K562 (cell line): ENCODE measurements around the gene MTG1. TPM values are rescaled to one million over a fixed set of nuclear protein-coding genes. Genes with fewer than 3 reads are reported as not detected.

ENCODE experiments used
- BCLAF1 ChIP-seq, 2 experiments: fragments of 450-650 bp in 1 of 2; IDR thresholded peaks; 2 replicates each; pipeline ENCODE4 v1.6.1; 2011 to 2017; ENCODE audit warnings: low read depth in 2 of 2, antibody characterized with exemption in 1 of 2, borderline replicate concordance in 1 of 2, low read length in 1 of 2, mild to moderate bottlenecking in 1 of 2, mixed read lengths in 1 of 2; ENCODE audit not compliant: control insufficient read depth in 1 of 2
- IRF9 ChIP-seq: fragments of 450-650 bp; IDR thresholded peaks from 2 replicates; pipeline ENCODE4 v1.6.1; 2016; ENCODE audit warnings: missing biosample characterization, missing genetic modification characterization
- TAF7 ChIP-seq: fragments of 450-650 bp; IDR thresholded peaks from 2 replicates; pipeline ENCODE4 v1.6.1; 2016; ENCODE audit warnings: missing genetic modification characterization, missing compliant biosample characterization
- ZNF740 ChIP-seq, 3 experiments: fragments of 200-800 bp in 1 of 3; sonication (Bioruptor generic) in 1 of 3; sonication (generic) in 1 of 3; formaldehyde crosslinking in 1 of 3; IDR thresholded peaks; 2 replicates each; pipeline versions ENCODE4 v1.6.1 to v1.8.0; 2016 to 2022; ENCODE audit warnings: mild to moderate bottlenecking in 2 of 3, missing compliant biosample characterization in 2 of 3, missing genetic modification characterization in 2 of 3, missing genetic modification reagents in 1 of 3
- ZNF778 ChIP-seq: fragments of 450-650 bp; formaldehyde crosslinking; IDR thresholded peaks from 2 replicates; pipeline ENCODE4 v1.4.0; 2020; ENCODE audit warnings: mild to moderate bottlenecking, moderate library complexity
- polyA plus RNA-seq, 8 experiments: library from polyadenylated mRNA; depleted of rRNA in 4 of 8; stranded (reverse) in 5 of 8; unstranded in 3 of 8; fragments of >200 nt; fragmentation: Nextera tagmentation in 2 of 8; fragmentation: Illumina TruSeq in 1 of 8; extraction: Ambion mirVana in 2 of 8; extraction: Trizol in 1 of 8; gene quantifications; 2 replicates each; pipeline versions ENCODE4 v1.2.1 to v1.2.3, GENCODE V29; 2011 to 2014; ENCODE audit warnings: inconsistent platforms in 1 of 8, missing spikeins in 1 of 8
- total RNA-seq, 7 experiments: library from RNA; depleted of rRNA in 6 of 7; stranded (reverse); fragments of >200 nt in 6 of 7; fragmentation: Illumina TruSeq in 2 of 7; extraction: Trizol in 2 of 7; gene quantifications; 2 replicates each; pipeline versions ENCODE4 v1.2.1 to v1.2.3, GENCODE V29; 2011 to 2021; ENCODE audit warnings: low replicate concordance in 1 of 7

MTG1 gene
- total and polyA plus RNA-seq, 9 of the 15 experiments (the other 6 are each of a cell fraction or from before 2014, with no cell fraction given): 2.8 to 28.2 (median 15.4) TPM

GRCh38 chr10:133401500-133401899, 7.5 kb downstream of the MTG1 start (continued):
- TF ChIP-seq BCLAF1 (IDR thresholded peaks at IDR 0.05; ENCODE audit: borderline replicate concordance in 1 of 2, control insufficient read depth in 1 of 2, low read depth in 2 of 2, low read length in 1 of 2) (no peak), IRF9 (tag) (no peak), ZNF778 (CRISPR knock-in tag) (no peak), TAF7 (tag) (no peak), ZNF740 (CRISPR knock-in tag; IDR thresholded peaks at IDR 0.05) (no peak), ZNF740 (tag; IDR thresholded peaks at IDR 0.05) (no peak)
